GM18907 (cell line): ENCODE measurements around the gene NCR3LG1.
"Not testable (repeated sequence)": the region's sequence is repeated elsewhere in the genome, so short reads cannot be mapped to it uniquely, and the experiment has no call there.

ENCODE experiments used
- ATAC-seq: cut with Tn5 transposase; IDR thresholded peaks from one replicate; pipeline ENCODE4 v1.9.1; 2021; ENCODE audit warnings: mild to moderate bottlenecking, moderate library complexity; ENCODE audit not compliant: unreplicated experiment

NCR3LG1 gene

DNA sequence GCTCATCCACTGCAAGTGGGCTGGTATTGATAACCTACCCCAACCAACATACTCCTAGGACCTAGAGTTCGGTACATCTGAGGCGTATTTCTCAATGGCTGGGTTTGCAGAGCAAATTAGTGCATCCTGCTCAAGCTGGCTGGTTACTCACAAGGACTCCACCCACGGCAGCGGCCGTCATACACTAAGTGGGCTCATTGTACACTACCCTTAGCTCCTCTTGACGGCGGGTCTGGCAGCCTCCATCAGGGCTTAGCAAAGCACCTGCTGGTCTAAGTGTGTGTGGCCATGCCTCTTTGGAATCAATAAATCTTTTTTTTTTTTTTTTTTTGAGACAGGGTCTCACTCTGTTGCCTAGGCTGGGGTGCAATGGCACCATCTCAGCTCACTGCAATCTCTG, 57.0 kb downstream of the NCR3LG1 start:
- ATAC-seq: no peak

DNA sequence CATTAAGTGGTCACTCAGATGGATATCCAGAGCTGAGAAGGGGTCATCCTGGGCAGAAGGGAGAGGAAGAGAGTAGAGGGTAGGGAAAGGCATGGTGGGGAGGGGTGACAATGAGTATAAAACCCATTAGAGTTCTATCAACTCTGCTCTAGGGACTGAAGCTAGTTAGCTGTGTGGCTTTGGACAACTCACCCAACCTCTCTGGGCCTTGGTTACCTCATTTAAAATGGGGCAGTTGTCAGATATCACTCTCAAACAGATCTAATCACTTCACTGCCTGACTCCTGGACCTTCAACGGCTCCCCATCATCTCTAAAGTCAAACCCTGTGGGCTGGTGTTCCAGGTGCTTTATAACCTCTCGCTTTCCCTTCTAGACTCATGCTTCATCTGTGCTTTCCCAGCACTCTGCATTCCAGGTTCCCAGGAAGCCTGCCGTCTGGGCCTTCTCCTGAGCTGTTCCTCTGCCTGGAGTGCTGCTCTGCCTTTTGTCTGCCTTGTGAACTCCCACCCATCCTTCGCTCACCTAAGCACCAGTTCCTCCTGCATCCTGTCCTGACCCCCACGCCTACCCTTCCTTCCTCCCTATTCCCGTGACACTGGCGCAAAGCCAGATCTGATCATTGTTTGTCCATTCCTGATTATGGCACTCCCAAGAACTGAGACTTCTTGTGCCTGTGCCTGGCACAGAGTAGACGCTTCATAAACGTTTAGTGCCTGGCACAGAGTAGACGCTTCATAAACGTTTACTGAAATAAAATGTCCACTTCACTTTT, 59.2 kb downstream of the NCR3LG1 start:
- ATAC-seq: no peak

DNA sequence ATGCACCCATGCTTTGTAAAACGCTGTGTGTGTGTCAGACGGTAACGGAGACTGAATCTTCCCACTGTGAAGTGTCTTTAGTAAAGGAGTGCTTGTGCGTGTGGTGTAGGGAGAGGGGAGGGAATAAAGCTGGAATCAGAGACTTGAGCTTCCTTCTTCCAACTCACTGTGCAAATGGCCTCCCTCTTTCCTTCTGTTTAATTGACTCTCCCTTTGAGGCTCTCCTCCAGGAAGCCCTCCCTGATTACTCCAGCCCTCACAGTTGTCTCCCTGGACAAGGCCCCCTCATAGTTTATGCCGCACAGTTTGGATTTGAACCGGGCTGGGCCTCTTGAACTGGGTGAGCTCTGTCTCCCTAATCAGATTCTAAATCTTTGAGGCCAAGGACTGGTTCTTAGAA, 59.8 kb downstream of the NCR3LG1 start:
- ATAC-seq: no peak

DNA sequence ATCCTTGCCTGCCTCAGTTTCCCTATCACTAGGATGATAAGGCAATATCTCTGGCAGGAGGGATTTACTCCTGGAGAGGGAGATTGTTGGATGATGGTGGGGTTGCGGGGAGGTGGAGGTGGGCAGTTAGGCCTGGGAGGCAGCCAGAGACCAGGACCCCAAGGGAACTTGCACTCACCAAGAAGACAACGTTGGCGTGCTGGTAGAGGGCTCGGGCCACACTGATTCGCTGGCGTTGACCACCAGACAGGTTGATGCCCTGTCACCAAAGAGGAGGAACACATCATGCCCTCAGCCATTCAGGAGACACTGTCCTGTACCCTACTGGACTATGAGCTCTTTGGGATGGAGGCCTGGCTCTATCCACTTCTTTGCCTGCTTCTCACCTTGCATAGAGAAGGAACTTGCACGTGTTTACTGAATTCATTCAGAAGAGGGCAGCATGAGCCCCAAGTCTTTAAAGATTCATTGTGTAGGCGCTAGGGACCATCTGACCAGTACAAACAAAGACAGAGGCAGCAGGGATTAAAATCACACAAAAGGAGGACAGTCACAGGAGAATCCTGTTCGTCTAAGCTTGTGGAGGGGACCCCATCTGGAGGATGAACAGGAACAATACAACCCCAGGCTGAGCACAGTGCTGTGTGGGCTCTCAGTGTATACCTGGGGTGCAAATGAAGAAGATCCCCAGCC, 61.0 kb downstream of the NCR3LG1 start:
- no peak for ATAC-seq

DNA sequence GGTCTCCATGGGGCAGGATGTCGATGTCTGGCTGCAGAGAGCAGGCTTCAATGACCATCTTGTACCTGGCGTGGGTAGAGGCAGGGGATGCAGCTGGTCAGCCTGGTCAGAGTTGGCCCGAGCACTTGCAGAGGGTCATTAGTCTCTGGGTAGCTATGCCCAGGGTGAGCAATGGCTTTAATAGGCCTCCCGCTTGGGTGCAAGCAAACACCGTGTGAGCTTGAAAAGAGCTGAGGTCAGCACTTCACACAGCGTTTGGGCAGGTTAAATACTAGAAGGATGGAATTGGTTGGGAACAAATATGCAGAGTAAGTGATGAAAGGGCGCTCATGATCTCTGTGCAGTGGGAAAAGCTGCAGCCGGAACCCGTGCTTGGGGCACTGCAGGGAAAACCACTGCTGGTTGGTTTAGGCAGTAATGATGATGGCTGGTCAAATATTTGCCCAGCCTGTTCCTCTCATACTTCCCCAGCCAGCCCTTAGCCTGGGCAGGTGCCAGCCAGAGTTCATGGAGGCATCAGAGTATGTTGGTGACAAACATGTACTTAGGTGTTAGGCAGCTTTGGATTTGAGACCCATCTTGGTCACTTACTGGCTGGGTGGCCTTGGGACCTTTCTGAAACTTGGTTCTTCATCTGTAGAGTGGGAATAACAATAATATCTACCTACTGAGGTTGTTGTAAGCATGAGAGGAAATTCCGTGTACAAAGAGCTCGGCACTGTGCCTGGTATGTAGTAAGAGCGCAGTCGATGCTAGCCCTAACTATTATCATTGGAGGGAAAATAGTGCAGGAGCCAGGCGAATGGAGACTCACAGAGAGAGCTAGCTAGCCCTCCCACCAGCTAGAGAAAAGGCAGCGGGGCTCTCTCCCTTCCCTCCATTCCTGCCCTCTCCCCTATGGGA, 62.1 kb downstream of the NCR3LG1 start:
- ATAC-seq: no peak

DNA sequence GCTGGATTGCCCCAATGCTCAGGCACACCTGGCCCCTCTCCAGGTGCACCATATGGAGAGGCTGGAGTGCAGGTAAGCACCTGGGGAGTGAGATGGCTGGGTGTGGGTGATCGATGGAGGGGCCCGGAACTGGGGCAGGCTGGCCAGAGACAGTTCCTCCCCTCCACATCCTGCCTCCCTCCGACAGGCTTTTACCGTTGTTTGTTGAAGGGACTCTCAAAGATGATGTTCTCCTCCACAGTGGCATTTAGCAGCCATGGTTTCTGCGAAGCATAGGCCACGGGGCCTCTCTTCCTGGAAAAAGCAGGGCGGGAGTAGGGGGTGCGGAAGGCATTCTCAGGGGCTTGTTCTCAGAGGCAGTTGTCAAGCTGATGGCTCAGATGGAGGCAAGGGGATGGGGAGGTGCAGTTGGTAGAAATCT, 62.7 kb downstream of the NCR3LG1 start:
- ATAC-seq: no peak

DNA sequence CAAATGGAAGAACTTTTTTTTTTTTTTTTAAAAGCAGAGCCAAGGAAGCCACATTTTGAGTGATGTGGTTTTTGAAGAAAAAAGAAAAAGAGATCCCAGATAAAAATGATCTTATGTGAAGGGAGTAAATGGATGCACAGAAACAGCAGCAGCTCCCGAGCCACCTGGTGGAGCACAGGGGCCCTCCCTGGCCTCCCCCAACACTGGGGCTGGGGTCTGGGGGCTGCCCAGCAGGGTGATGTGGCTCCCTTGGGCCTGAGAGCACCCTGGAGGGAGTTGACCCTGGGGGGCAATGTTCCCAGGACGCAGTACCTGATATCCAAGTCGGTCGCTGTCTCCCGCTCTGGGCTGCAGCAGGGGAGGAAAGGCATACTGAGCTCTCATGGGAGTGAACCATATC, 63.4 kb downstream of the NCR3LG1 start:
- no peak for ATAC-seq

DNA sequence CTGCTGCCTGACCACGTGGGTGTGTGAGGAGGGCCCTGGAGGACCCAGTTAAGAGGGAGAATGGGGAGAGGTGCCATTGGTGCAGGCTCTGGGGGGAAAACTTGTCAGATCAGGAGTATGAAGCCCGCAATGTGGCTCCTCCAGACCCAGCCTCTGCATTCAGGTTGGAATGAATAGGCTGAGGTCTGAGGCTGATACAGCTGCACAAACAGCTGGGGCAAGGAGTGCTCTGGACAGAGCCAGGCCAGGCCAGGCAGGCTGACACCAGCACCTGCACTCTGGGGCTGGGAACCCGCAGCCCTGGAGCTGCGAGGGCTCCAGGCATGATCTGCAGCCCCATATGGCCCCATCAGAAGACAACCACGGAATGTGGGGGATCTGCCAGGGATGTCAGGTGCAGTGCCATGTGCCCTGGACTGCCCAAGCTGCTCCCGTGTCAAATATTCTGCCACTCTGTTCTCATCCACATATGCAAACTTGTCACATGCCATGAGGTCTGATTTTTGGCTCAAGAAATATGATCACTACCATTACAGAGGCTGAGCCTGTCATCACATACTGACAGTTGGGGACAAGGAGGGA, 64.0 kb downstream of the NCR3LG1 start:
- ATAC-seq: no peak

DNA sequence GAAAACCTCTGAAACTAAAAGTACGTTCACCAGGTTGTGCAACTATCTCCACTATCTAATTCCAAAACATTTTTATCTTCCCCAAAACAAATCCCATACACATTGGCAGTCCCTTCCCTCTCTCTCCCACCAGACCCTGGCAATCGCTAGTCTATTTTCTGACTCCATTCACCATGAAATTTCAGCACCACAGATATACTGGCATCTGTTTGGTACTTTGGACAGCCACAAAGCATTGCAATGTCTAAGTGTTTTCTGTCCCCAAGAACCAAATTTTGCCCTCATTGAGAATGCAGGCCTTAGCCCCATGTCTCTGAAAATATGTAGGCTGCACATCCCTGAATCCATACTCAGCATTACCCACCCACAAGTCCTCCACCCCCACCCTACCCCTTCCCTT, 64.9 kb downstream of the NCR3LG1 start:
- ATAC-seq: no peak

DNA sequence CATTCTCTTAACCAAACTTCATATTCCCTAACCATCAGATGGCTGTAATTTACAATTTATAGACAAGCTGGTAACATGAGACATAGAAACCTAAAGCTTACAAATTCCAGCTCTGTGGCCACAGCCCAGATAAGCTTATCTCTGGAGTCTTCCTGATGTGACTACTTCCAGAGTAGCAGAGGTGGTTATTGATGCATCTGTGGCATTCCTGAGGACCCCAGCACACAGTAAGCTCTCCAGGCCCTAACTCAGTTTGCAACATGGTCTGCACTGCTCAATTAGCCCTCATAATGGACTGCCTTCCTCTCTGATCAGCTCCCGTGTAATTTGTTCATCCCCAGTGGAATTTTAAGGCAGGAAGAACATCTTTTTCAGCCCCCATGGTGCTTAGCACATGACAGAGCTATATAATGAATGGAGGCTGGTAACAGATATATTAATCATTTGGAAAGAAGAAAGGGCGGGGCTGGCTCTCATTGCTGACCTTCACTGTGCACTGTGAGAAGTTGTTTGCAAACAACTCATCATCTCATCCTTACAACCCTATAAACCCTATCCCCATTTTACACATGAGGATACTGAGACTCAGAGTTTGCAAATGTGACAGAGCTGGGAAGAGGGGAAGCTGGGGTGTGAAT, 67.0 kb downstream of the NCR3LG1 start:
- no peak for ATAC-seq

DNA sequence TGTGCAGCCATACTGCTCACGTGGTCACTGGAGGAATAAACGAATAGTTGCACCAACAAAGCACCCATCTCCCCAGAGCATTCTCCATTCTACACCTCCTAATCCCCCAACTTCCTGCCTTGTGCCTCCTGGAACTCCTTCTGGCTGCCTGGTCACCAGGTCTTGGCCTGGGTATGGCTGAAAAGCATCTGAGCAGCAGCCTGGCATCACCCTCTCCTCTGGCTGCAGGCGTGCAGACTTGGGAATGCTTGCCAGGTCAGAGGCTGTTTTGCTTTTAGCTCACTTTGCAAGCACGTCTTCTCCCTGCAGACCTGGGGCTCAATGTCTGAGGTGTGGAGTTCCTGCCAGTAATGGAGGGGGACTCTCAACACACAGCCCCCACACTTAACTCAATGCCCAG, 70.2 kb downstream of the NCR3LG1 start:
- no peak for ATAC-seq

DNA sequence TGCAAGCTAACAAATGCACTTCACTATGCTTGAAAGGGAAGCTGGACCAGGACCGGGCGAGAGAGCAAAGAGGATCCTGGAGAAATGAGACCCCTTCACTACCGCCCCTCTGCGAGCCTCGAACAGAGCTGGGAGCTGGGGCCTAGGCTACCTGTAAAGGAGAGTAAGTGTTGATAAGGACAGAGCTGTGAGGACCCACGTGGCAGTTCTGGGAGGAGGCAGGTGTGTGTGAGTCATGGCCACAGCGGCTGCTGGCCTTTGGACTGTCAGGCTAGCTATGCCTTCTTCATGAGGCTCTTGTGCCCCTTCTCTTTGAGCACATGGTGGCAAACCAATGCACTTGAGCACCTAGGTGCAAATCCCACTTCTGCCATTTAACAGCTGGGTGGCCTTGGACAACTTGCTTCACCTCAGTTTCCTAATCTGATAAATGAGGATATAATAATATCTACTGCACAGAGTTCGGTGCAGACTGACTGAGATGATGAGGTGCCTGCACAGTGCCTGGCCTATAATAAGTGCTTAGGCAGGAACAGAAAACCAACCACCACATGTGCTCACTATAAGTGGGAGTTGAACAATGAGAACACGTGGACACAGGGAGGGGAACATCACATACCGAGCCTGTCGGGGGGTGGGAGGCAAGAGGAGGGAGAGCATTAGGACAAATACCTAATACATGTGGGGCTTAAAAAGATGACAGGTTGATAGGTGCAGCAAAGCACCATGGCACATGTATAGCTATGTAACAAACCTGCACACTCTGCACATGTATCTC, 72.1 kb downstream of the NCR3LG1 start:
- no peak for ATAC-seq

DNA sequence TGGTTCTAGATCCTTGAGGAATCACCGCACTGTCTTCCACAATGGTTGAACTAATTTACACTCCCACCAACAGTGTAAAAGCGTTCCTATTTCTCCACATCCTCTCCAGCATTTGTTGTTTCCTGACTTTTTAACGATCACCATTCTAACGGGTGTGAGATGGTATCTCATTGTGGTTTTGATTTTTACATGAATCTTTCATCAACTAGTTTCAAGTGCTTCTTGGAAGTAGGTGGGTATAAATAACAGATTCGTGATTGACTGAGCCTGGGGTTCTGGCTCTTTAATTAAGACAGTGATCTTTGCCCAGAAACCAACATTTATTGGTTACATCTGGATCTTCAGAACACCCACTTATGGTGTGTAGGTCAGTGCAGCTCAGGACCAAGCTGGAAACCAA, 74.6 kb downstream of the NCR3LG1 start:
- ATAC-seq: not testable (repeated sequence)
